H1 (cell line): Measurements from ENCODE around the gene BRINP3. TPM values are rescaled to one million over a fixed set of nuclear protein-coding genes. Genes with fewer than 3 reads are reported as not detected.
"Not testable (repeated sequence)": the region's sequence is repeated elsewhere in the genome, so short reads cannot be mapped to it uniquely, and the experiment has no call there.

Experiments
- CTCF ChIA-PET: fragments of 300-600 bp; sonication (Branson Sonifier 250); formaldehyde crosslinking; loops from one replicate; lab custom pipeline; 2021; ENCODE audit not compliant: partially characterized antibody; lab: Charles Lee
- POLR2A ChIA-PET: fragments of 300-600 bp; sonication (Branson Sonifier 250); formaldehyde crosslinking; loops from one replicate; lab custom pipeline; 2021; ENCODE audit warnings: inconsistent platforms; ENCODE audit not compliant: partially characterized antibody; lab: Charles Lee
- DNase-seq, 2 experiments: peaks; one replicate each; pipeline versions ENCODE4 v3.0.0 to v3.0.0-alpha.2; 2010 to 2022; ENCODE audit warnings: low spot score in 2 of 2, low read depth in 1 of 2, mixed read lengths in 1 of 2
- FAIRE-seq: peaks from 2 replicates; lab custom pipeline; 2011; peaks lifted over from hg19 to GRCh38; lab: Jason Lieb, UNC
- H2AFZ ChIP-seq: 2 replicates; pipeline ENCODE4 v1.8.1; 2012; ENCODE audit warnings: low read length, inconsistent platforms
- H2AK5ac ChIP-seq: 2 replicates; pipeline ENCODE4 v1.6.1; 2013; ENCODE audit warnings: low read depth, low read length
- H2BK120ac ChIP-seq: replicated peaks from 2 replicates; pipeline ENCODE3; 2013; ENCODE audit warnings: low read depth, low read length, inconsistent platforms
- H2BK12ac ChIP-seq: 2 replicates; pipeline ENCODE4 v1.6.1; 2013; ENCODE audit warnings: low read depth, low read length
- H2BK15ac ChIP-seq: 2 replicates; pipeline ENCODE4 v1.6.1; 2013; ENCODE audit warnings: low read length
- H2BK20ac ChIP-seq: 2 replicates; pipeline ENCODE4 v1.6.1; 2013; ENCODE audit warnings: low read length
- H2BK5ac ChIP-seq: 2 replicates; pipeline ENCODE4 v1.6.1; 2013; ENCODE audit warnings: low read depth, low read length
- H3K14ac ChIP-seq: 2 replicates; pipeline ENCODE4 v1.6.1; 2013; ENCODE audit warnings: inconsistent platforms; ENCODE audit not compliant: insufficient read length
- H3K18ac ChIP-seq: 2 replicates; pipeline ENCODE4 v1.6.1; 2013; ENCODE audit warnings: low read length; ENCODE audit errors: extremely low read depth
- H3K23ac ChIP-seq: 2 replicates; pipeline ENCODE4 v1.6.1; 2013; ENCODE audit warnings: inconsistent platforms; ENCODE audit not compliant: insufficient read length
- H3K23me2 ChIP-seq: 2 replicates; pipeline ENCODE4 v1.6.1; 2013; ENCODE audit warnings: low read depth, low read length
- H3K27ac ChIP-seq: 2 replicates; pipeline ENCODE4 v1.6.1; 2011; ENCODE audit warnings: low read depth, low read length, inconsistent platforms
- H3K27me3 ChIP-seq, 4 experiments: replicated peaks in 1 of 4; 1 replicate in 1 of 4; 2 replicates in 3 of 4; pipeline versions ENCODE4 v1.6.1 to v1.8.1; 2011 to 2013; ENCODE audit warnings: low read length in 3 of 4, mild to moderate bottlenecking in 3 of 4, inconsistent platforms in 2 of 4, mixed read lengths in 2 of 4, moderate library complexity in 1 of 4; ENCODE audit not compliant: control insufficient read depth in 3 of 4, insufficient read depth in 3 of 4; ENCODE audit errors: extremely low read depth in 1 of 4
- H3K36me3 ChIP-seq, 4 experiments: 2 replicates each; pipeline versions ENCODE4 v1.6.1 to v1.8.1; 2011 to 2013; ENCODE audit warnings: mild to moderate bottlenecking in 4 of 4, low read length in 3 of 4, moderate library complexity in 2 of 4, control low read depth in 1 of 4, inconsistent platforms in 1 of 4; ENCODE audit not compliant: insufficient read depth in 4 of 4, control insufficient read depth in 2 of 4
- H3K4ac ChIP-seq: replicated peaks from 2 replicates; pipeline ENCODE3; 2013; ENCODE audit warnings: low read length, low read depth, mixed read lengths, inconsistent platforms; ENCODE audit not compliant: insufficient read length
- H3K4me1 ChIP-seq, 4 experiments: replicated peaks in 1 of 4; 1 replicate in 1 of 4; 2 replicates in 3 of 4; pipeline versions ENCODE4 v1.6.1 to v1.8.1; 2011 to 2013; ENCODE audit warnings: low read length in 3 of 4, inconsistent platforms in 2 of 4, mixed read lengths in 1 of 4; ENCODE audit not compliant: insufficient read depth in 4 of 4, control insufficient read depth in 3 of 4
- H3K4me2 ChIP-seq, 2 experiments: 2 replicates each; pipeline versions ENCODE4 v1.6.1 to v1.8.1; 2011 to 2013; ENCODE audit warnings: low read depth in 2 of 2, low read length in 2 of 2, control low read depth in 1 of 2, inconsistent platforms in 1 of 2, mild to moderate bottlenecking in 1 of 2; ENCODE audit not compliant: insufficient read depth in 1 of 2
- H3K4me3 ChIP-seq, 4 experiments: fragments of 200-600, 300-600 bp in 1 of 4; sonication (generic), shearing (Covaris generic), sonication (Bioruptor Twin) in 1 of 4; 2 replicates each; pipeline versions ENCODE4 v1.5.1 to v1.8.1; 2011 to 2016; ENCODE audit warnings: low read length in 4 of 4, low read depth in 3 of 4, control low read depth in 2 of 4, inconsistent platforms in 2 of 4, mild to moderate bottlenecking in 2 of 4, mixed read lengths in 1 of 4, moderate library complexity in 1 of 4; ENCODE audit not compliant: insufficient read depth in 2 of 4; ENCODE audit errors: extremely low read depth in 1 of 4
- H3K56ac ChIP-seq: replicated peaks from 2 replicates; pipeline ENCODE3; 2013; ENCODE audit warnings: low read depth, mild to moderate bottlenecking, mixed read lengths, low read length, inconsistent platforms; ENCODE audit not compliant: insufficient read length
- H3K79me1 ChIP-seq: 2 replicates; pipeline ENCODE4 v1.6.1; 2013; ENCODE audit warnings: low read depth, low read length, control low read depth
- H3K79me2 ChIP-seq, 2 experiments: 2 replicates each; pipeline versions ENCODE4 v1.6.1 to v1.8.1; 2012 to 2013; ENCODE audit warnings: low read length in 2 of 2, mild to moderate bottlenecking in 2 of 2, inconsistent platforms in 1 of 2; ENCODE audit not compliant: insufficient read depth in 2 of 2, control insufficient read depth in 1 of 2
- H3K9ac ChIP-seq, 4 experiments: replicated peaks in 1 of 4; 1 replicate in 1 of 4; 2 replicates in 3 of 4; pipeline versions ENCODE4 v1.6.1 to v1.8.1; 2011 to 2013; ENCODE audit warnings: low read depth in 3 of 4, low read length in 3 of 4, control low read depth in 2 of 4, mild to moderate bottlenecking in 2 of 4, moderate library complexity in 2 of 4, inconsistent platforms in 1 of 4; ENCODE audit errors: extremely low read depth in 1 of 4
- H3K9me3 ChIP-seq, 2 experiments: 2 replicates each; pipeline versions ENCODE4 v1.6.1 to v1.8.1; 2012 to 2013; ENCODE audit warnings: mild to moderate bottlenecking in 2 of 2, moderate library complexity in 2 of 2, control low read depth in 1 of 2, inconsistent platforms in 1 of 2, low read depth in 1 of 2, low read length in 1 of 2, mixed read lengths in 1 of 2; ENCODE audit not compliant: insufficient read depth in 2 of 2
- H4K20me1 ChIP-seq, 2 experiments: replicated peaks in 1 of 2; 2 replicates each; pipeline versions ENCODE3 to v1.8.1; 2011 to 2013; ENCODE audit warnings: inconsistent platforms in 2 of 2, low read length in 2 of 2, mild to moderate bottlenecking in 1 of 2; ENCODE audit not compliant: insufficient read depth in 2 of 2, control insufficient read depth in 1 of 2
- H4K5ac ChIP-seq: 2 replicates; pipeline ENCODE4 v1.6.1; 2013; ENCODE audit warnings: low read length, low read depth, mixed read lengths, inconsistent platforms; ENCODE audit not compliant: insufficient read length
- H4K8ac ChIP-seq: 2 replicates; pipeline ENCODE4 v1.8.0; 2013; ENCODE audit warnings: mild to moderate bottlenecking, moderate library complexity, low read length, inconsistent platforms; ENCODE audit not compliant: insufficient read depth; ENCODE audit errors: extremely low read depth
- H4K91ac ChIP-seq: replicated peaks from 2 replicates; pipeline ENCODE3; 2013; ENCODE audit warnings: low read length, mixed read lengths, inconsistent platforms; ENCODE audit not compliant: insufficient read length
- WGBS, 2 experiments: shearing (Covaris generic) in 1 of 2; methylation state at CpG; one replicate each; pipeline versions ENCODE4 v1.1.6 to v1.1.7; 2013 to 2015; ENCODE audit warnings: low lambda C conversion rate in 2 of 2, mixed read lengths in 2 of 2, inconsistent platforms in 1 of 2, low coverage in 1 of 2, missing lambda C conversion rate in 1 of 2; ENCODE audit not compliant: insufficient replicate concordance in 2 of 2, insufficient coverage in 1 of 2, insufficient read length in 1 of 2; ENCODE audit errors: extremely low coverage in 1 of 2, missing lambda C conversion rate in 1 of 2; 5-methylcytosine and 5-hydroxymethylcytosine counted together
- polyA plus RNA-seq, 7 experiments: library from polyadenylated mRNA; depleted of rRNA in 3 of 7; stranded (reverse) in 5 of 7; unstranded in 2 of 7; fragments of >200 nt in 5 of 7; fragments of 200-250 nt in 2 of 7; gene quantifications; 1 replicate in 5 of 7; 2 replicates in 1 of 7; 4 replicates in 1 of 7; pipeline versions ENCODE4 v1.2.1 to v1.2.3, GENCODE V29; 2011 to 2013; ENCODE audit warnings: missing spikeins in 2 of 7, mixed read lengths in 2 of 7
- total RNA-seq: library from RNA; stranded (reverse); fragmentation: NEBNext Ultra II Directional; extraction: Animal tissue kit (Norgen Biotek cat#: 25700); gene quantifications from 2 replicates; pipeline ENCODE4 v1.2.1, GENCODE V29; 2021

The BRINP3 gene
- total and polyA plus RNA-seq, 2 of the 8 experiments (the other 6 are each of a cell fraction or from before 2014, with no cell fraction given): not detected

GRCh38 chr1:190120564-190120963 lies 357.1 kb downstream of the BRINP3 start:
- not testable (repeated sequence) for H4K8ac ChIP-seq
- WGBS, 2 experiments: 91% methylated on average over 11 of the region's 11 CpGs; no CpG with 5 or more reads in 1 of the 2 experiments

More at GRCh38 chr1:190120564-190120963, 357.1 kb downstream of the BRINP3 start:
- H2BK120ac ChIP-seq, H3K4me2 ChIP-seq, H4K91ac ChIP-seq, H3K36me3 ChIP-seq, H3K18ac ChIP-seq, H3K9ac ChIP-seq, CTCF ChIA-PET, H3K27ac ChIP-seq, H3K79me2 ChIP-seq, H2BK12ac ChIP-seq, H3K4me3 ChIP-seq, H3K9me3 ChIP-seq, DNase-seq, POLR2A ChIA-PET, H3K4me1 ChIP-seq, H2AFZ ChIP-seq, H3K4ac ChIP-seq, H3K23ac ChIP-seq, FAIRE-seq, H2AK5ac ChIP-seq, H4K5ac ChIP-seq, H2BK15ac ChIP-seq, H3K79me1 ChIP-seq, H3K27me3 ChIP-seq, H4K20me1 ChIP-seq, H3K23me2 ChIP-seq, H2BK20ac ChIP-seq, H3K56ac ChIP-seq, H3K14ac ChIP-seq, H2BK5ac ChIP-seq: not testable (repeated sequence)
